Measurements from ENCODE around the gene SGSM1. TPM values are rescaled to one million over a fixed set of nuclear protein-coding genes. Genes with fewer than 3 reads are reported as not detected.

The SGSM1 gene
- total and polyA plus RNA-seq, 9 donors: 0.91 to 4.4 (median 2.5) TPM

GRCh38 chr22:24928322-24928721 lies 122.3 kb downstream of the SGSM1 start:
- Histone ChIP-seq H3K27ac (no peak overlapping the region), H3K4me1 (ENCODE audit: insufficient read depth) (no peaks in the 10 kb centered on the region), H3K4me3 (no peak overlapping the region), H3K36me3 (no peaks in the 10 kb centered on the region), H3K9me3 (no peaks in the 10 kb centered on the region), H3K27me3 (no peaks in the 10 kb centered on the region)
- WGBS, 3 donors: 87 to 91% (median 90%) methylated on average over 7 of the region's 7 CpGs
- TF ChIP-seq POLR2A (IDR thresholded peaks at IDR 0.05) (no peak), EP300 (IDR thresholded peaks at IDR 0.05) (no peak)
- no peak for DNase-seq
- intact Hi-C loops (cut with DNase I): no loop called here

GRCh38 chr22:24930678-24931077 lies 124.7 kb downstream of the SGSM1 start:
- H3K4me3 ChIP-seq: no peak overlapping the region
- H3K27ac ChIP-seq: no peak overlapping the region
- no peaks in the 10 kb centered on the region for H3K9me3 ChIP-seq
- no peaks in the 10 kb centered on the region for H3K36me3 ChIP-seq
- WGBS, 3 donors: 72 to 84% (median 76%) methylated on average over 3 of the region's 3 CpGs
- intact Hi-C loops (cut with DNase I): no loop called here
- no peak for DNase-seq
- no peaks in the 10 kb centered on the region for H3K4me1 ChIP-seq (ENCODE audit: insufficient read depth)
- no peaks in the 10 kb centered on the region for H3K27me3 ChIP-seq
- TF ChIP-seq CTCF (IDR thresholded peaks at IDR 0.05) (no peak), POLR2A (IDR thresholded peaks at IDR 0.05) (no peak), EP300 (IDR thresholded peaks at IDR 0.05) (no peak)

GRCh38 chr22:24935771-24936483 lies 129.9 kb downstream of the SGSM1 start:
- Histone ChIP-seq H3K36me3 (no peaks in the 10 kb centered on the region), H3K4me1 (ENCODE audit: insufficient read depth) (no peaks in the 10 kb centered on the region), H3K27ac (no peak overlapping the region), H3K27me3 (no peaks in the 10 kb centered on the region), H3K4me3 (no peak overlapping the region), H3K9me3 (no peaks in the 10 kb centered on the region)
- TF ChIP-seq POLR2A (IDR thresholded peaks at IDR 0.05) (no peak), EP300 (IDR thresholded peaks at IDR 0.05) (no peak), CTCF (IDR thresholded peaks at IDR 0.05) (no peak)
- no peak for DNase-seq
- intact Hi-C loops (cut with DNase I): no loop called here

GRCh38 chr22:24937114-24937513 lies 131.1 kb downstream of the SGSM1 start:
- Histone ChIP-seq H3K4me1 (ENCODE audit: insufficient read depth) (no peaks in the 10 kb centered on the region), H3K27ac (no peak overlapping the region), H3K27me3 (no peaks in the 10 kb centered on the region), H3K4me3 (no peak overlapping the region), H3K36me3 (no peaks in the 10 kb centered on the region), H3K9me3 (no peaks in the 10 kb centered on the region)
- TF ChIP-seq EP300 (IDR thresholded peaks at IDR 0.05) (no peak), POLR2A (IDR thresholded peaks at IDR 0.05) (no peak), CTCF (IDR thresholded peaks at IDR 0.05) (no peak)
- intact Hi-C loops (cut with DNase I): no loop called here
- 26 to 34% (median 28%) methylated on average over 2 of the region's 2 CpGs for WGBS, 3 donors
- no peak for DNase-seq

GRCh38 chr22:24938741-24939341 lies 132.8 kb downstream of the SGSM1 start:
- no peaks in the 10 kb centered on the region for H3K36me3 ChIP-seq
- TF ChIP-seq CTCF (IDR thresholded peaks at IDR 0.05) (peak in 2 of 3 donors; percentile 13 to 40), EP300 (IDR thresholded peaks at IDR 0.05) (no peak)
- no peaks in the 10 kb centered on the region for H3K9me3 ChIP-seq
- H3K27me3 ChIP-seq: no peaks in the 10 kb centered on the region
- 12 to 18% (median 14%) methylated on average over 11 of the region's 11 CpGs for WGBS, 3 donors
- H3K4me1 ChIP-seq (ENCODE audit: insufficient read depth): no peaks in the 10 kb centered on the region
- no peak for DNase-seq
- intact Hi-C loops (cut with DNase I): no loop called here
- no peak overlapping the region for H3K4me3 ChIP-seq
- no peak overlapping the region for H3K27ac ChIP-seq
